ENCODE results near the gene MYB.

DNA sequence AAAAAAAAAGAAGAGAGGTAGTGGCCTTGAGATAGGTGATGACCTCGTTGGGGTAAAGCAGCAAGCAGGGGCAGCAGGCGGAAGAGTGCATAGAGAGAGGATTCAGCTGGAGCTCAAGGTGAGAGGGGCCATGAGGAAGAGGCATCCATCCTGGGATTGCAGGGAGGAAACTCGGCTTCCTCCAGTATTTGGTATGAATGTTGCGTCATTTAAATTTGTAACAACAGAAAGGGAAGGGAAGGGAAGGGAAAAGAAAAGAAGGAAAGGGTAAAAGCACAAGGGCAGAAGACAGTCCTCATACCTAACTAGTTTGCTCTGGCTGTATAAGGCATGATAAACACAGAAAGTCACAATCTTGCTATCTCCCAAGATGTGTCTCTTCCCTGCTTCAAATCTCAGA, 39.9 kb upstream of the MYB start:
- TF ChIP-seq POLR2A (IDR thresholded peaks at IDR 0.05) (no peak), EP300 (IDR thresholded peaks at IDR 0.05) (no peak), POLR2AphosphoS5 (IDR thresholded peaks at IDR 0.05) (no peak)
- TF ChIP-seq, protein P1, sequence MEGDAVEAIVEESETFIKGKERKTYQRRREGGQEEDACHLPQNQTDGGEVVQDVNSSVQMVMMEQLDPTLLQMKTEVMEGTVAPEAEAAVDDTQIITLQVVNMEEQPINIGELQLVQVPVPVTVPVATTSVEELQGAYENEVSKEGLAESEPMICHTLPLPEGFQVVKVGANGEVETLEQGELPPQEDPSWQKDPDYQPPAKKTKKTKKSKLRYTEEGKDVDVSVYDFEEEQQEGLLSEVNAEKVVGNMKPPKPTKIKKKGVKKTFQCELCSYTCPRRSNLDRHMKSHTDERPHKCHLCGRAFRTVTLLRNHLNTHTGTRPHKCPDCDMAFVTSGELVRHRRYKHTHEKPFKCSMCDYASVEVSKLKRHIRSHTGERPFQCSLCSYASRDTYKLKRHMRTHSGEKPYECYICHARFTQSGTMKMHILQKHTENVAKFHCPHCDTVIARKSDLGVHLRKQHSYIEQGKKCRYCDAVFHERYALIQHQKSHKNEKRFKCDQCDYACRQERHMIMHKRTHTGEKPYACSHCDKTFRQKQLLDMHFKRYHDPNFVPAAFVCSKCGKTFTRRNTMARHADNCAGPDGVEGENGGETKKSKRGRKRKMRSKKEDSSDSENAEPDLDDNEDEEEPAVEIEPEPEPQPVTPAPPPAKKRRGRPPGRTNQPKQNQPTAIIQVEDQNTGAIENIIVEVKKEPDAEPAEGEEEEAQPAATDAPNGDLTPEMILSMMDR (IDR thresholded peaks at IDR 0.05): no peak
